ENCODE measurements around the gene PRC1. TPM values are rescaled to one million over a fixed set of nuclear protein-coding genes. Genes with fewer than 3 reads are reported as not detected.

PRC1 gene, protein sequence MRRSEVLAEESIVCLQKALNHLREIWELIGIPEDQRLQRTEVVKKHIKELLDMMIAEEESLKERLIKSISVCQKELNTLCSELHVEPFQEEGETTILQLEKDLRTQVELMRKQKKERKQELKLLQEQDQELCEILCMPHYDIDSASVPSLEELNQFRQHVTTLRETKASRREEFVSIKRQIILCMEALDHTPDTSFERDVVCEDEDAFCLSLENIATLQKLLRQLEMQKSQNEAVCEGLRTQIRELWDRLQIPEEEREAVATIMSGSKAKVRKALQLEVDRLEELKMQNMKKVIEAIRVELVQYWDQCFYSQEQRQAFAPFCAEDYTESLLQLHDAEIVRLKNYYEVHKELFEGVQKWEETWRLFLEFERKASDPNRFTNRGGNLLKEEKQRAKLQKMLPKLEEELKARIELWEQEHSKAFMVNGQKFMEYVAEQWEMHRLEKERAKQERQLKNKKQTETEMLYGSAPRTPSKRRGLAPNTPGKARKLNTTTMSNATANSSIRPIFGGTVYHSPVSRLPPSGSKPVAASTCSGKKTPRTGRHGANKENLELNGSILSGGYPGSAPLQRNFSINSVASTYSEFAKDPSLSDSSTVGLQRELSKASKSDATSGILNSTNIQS
- total RNA-seq = 15.0 TPM

DNA sequence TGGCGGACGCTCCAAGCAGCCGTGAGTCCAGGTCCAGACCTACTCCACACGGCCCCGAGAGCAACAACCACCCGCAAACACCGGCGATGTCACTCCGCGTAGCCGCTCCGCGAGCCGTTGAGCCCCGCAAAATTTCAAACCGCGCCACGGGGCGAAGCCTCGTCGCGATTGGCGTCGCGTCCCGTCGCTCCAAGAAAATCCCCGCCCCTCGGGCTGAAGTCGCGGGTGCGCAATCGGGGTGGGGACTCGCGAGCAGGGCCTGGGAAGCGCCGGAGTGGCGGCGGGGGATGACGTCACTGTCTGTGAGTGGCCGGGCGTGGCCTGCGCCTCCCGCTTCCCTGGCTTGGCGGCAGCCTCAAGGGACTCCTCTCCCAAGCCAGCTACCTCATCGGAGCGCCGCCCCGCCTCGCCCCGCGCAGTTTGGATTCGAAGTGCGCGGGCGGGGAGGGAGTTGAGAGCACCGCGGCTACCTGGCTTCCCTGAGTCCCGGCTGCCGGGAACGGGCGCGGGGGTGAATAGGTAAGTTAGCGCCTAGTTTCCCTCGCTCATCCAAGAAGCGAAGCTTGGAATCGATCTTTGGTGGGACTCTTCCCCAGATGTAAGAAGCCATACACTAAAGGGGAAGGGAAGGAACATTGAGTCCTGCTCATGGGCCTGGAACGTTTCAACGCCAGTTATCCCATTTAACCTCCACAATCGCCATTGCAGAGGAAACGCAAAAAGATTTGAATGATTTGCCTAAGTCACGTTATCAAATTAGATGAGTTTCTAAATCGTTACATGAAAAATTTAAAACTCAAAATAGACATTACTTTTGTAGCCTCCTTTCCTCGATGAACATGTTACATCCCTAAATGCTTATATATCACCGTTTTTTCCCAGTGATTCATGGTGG, at the start of gene PRC1:
TSS of gene PRC1 (minus strand) at position 119 of the 895 bp plus-strand sequence. CDS start at position 1, 118 bp downstream.
- no peaks in the 10 kb centered on the region for H3K27me3 ChIP-seq (ENCODE audit: insufficient read depth, low read length)
- peak within 1 kb of the TSS; percentile 95 for H3K4me3 ChIP-seq (ENCODE audit: low read length)
- peaks cover 26% of the 10 kb centered on the region for H3K4me1 ChIP-seq (ENCODE audit: insufficient read depth, low read length)
- H3K9me3 ChIP-seq (ENCODE audit: low read depth, low read length) = no peaks in the 10 kb centered on the region

DNA sequence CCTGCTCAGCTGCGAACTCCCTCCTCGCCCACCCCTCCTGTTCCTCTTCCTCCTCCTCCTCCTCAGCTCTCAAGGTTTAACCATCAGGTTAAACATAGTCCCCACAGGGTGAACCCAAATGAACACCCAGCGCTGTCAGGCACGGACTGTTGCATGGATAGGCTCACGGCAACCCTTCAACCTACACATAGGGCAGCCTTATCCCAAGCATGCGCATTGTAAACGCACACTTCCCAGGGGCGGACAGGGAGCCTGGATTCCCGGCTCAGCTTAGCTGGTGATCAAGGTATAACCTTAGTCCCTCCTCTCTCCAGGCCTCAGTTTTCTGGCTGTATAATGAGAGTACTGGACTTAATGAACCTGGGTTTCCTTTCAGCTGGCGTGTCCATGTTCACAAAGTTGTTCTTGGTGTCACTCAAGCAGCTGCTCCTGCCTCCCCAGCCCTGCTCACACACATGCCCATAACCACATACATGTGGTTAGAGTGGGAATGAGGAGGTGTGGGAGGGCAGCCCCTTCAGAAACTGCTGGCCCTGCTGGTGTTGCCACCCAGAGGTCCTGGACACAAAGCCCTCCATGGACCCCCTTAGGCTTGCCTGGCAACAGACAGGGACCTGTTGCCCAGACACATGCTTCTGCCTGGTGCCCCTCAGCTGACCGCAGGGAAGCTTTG, 49.0 kb upstream of the PRC1 start:
- no peaks in the 10 kb centered on the region for H3K27me3 ChIP-seq (ENCODE audit: insufficient read depth, low read length)
- no peaks in the 10 kb centered on the region for H3K9me3 ChIP-seq (ENCODE audit: low read depth, low read length)
- peaks cover 10% of the 10 kb centered on the region for H3K4me1 ChIP-seq (ENCODE audit: insufficient read depth, low read length)

DNA sequence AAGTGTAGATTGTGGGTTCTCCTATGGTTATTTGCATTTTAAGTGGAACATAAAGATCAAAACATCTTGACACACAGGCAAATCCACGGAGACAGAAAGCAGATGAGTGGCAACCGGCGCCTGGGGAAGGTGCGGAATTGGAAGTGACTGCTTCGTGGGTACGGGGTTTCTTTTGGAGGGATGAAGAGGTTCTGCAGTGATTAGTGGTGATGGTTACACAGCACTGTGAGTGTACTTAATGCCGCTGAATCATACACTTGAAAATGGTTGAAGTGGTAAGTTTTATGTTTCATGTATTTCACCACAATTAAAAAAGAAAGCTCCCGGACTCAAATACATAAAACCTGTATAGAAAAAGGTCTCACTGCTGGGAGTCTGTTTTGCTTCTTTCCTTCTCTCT, 46.5 kb upstream of the PRC1 start:
- no peak overlapping the region for H3K4me3 ChIP-seq (ENCODE audit: low read length)
- no peaks in the 10 kb centered on the region for H3K4me1 ChIP-seq (ENCODE audit: insufficient read depth, low read length)
- H3K9me3 ChIP-seq (ENCODE audit: low read depth, low read length) = no peaks in the 10 kb centered on the region
- no peaks in the 10 kb centered on the region for H3K27me3 ChIP-seq (ENCODE audit: insufficient read depth, low read length)

More for the DNA sequence above, 49.0 kb upstream of the PRC1 start:
- no peak overlapping the region for H3K4me3 ChIP-seq (ENCODE audit: low read length)

DNA sequence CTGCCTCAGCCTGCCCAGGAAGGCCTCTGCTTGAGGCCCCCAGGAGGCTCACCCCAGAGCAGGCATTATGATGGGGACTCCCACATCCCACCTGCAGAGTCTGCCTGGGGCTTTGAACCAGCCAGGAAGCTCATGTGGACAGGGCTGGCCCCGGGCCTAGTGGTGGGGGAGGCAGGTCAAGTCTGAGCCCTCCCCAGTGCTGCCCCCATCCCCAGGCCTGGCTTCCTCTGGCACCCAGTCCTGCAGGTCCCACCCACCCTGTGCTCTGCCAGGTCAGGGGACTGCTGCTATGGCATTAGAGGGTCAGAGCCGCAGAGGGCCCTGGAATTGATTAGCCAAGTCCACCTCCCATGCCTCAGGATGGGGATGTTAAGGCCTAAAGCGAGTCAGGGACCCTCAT, 45.7 kb upstream of the PRC1 start:
- H3K27me3 ChIP-seq (ENCODE audit: insufficient read depth, low read length) = no peaks in the 10 kb centered on the region
- H3K4me1 ChIP-seq (ENCODE audit: insufficient read depth, low read length) = no peaks in the 10 kb centered on the region
- no peaks in the 10 kb centered on the region for H3K9me3 ChIP-seq (ENCODE audit: low read depth, low read length)

DNA sequence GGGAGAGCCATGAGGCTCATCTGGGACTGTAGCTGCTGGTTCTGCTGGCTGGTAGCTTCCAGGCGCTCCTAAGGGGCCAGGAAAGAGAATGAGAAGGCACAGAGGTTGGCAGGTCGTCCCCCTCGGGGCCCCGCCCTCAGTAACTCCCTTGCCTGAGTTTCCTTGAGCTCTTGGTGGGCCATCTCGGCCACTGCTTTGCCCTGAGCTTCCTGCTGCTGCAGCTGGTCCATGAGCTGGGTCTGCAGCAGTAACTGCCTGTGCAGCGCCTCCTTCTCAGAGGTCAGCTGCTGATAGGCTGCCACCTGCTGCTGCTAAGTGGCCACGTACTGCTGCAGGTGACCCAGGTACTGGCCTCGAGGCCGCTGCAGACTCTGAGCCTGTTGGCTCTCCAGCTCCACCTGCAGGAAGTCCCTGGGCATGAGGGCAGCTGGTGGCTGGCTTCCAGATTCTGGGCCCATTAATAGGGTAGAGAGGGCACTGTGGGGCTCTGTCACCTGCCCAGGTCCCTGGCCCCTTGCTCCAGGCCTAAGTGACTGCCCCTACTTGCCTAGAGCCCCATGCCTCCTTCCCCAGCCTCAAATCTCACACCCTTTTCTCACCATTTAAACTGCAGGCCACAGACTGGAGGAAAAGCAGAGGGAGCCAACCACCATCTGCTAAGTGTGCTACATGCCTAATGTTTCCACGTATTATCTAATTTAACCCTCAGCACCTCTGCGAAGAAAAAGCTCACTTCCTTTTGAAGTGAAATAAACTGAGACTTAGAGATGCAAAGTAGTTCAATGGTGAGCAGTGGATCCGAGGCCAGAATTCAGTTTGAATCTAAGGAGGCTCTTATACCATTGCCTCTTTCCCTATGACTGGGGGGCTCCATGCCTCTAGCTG, 38.8 kb upstream of the PRC1 start:
- Histone ChIP-seq H3K27me3 (ENCODE audit: insufficient read depth, low read length) (no peaks in the 10 kb centered on the region), H3K4me1 (ENCODE audit: insufficient read depth, low read length) (no peaks in the 10 kb centered on the region), H3K4me3 (ENCODE audit: low read length) (no peak overlapping the region), H3K9me3 (ENCODE audit: low read depth, low read length) (no peaks in the 10 kb centered on the region)

More for the DNA sequence above, 45.7 kb upstream of the PRC1 start:
- H3K4me3 ChIP-seq (ENCODE audit: low read length) = no peak overlapping the region

DNA sequence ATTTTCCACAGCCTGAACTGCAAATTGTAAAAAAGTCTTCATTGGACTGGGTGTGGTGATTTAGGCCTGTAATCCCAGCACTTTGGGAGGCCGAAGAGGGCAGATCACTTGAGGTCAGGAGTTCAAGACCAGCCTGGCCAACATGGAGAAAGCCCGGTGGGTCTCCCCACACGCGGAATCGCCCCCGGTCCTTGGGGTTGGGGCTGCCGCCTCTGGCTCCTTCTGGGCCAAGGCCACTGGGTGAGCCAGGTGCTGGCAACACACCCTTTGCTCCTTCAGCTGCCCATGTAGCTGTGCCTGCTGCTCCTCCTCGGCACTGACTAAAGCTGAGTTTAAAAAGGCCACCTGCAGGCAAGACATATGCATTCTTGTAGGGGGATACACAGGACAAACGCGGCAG, 37.5 kb upstream of the PRC1 start:
- Histone ChIP-seq H3K9me3 (ENCODE audit: low read depth, low read length) (no peaks in the 10 kb centered on the region), H3K27me3 (ENCODE audit: insufficient read depth, low read length) (no peaks in the 10 kb centered on the region), H3K4me3 (ENCODE audit: low read length) (no peak overlapping the region), H3K4me1 (ENCODE audit: insufficient read depth, low read length) (no peaks in the 10 kb centered on the region)

DNA sequence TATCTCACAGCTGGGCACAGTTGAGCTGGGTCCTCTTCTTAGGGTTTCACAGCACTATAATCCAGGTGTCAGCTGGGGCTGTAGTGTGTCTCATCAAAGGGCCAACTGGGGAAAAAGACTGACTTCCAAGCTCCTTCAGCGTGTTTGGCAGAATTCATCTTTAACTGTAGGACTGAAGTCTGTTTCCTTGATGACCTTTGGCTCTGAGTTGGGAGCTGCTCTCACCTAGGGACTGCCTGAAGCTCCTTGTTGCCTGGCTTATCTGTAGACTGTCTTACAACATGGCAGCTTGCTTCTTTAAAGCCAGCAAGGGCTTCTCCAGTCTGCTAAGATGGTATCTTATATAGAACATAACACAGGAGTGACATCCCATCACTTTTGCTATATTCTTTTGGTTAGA, 33.3 kb upstream of the PRC1 start:
- peaks cover 3% of the 10 kb centered on the region for H3K4me1 ChIP-seq (ENCODE audit: insufficient read depth, low read length)
- no peaks in the 10 kb centered on the region for H3K9me3 ChIP-seq (ENCODE audit: low read depth, low read length)
- H3K27me3 ChIP-seq (ENCODE audit: insufficient read depth, low read length) = no peaks in the 10 kb centered on the region
- H3K4me3 ChIP-seq (ENCODE audit: low read length) = no peak overlapping the region

DNA sequence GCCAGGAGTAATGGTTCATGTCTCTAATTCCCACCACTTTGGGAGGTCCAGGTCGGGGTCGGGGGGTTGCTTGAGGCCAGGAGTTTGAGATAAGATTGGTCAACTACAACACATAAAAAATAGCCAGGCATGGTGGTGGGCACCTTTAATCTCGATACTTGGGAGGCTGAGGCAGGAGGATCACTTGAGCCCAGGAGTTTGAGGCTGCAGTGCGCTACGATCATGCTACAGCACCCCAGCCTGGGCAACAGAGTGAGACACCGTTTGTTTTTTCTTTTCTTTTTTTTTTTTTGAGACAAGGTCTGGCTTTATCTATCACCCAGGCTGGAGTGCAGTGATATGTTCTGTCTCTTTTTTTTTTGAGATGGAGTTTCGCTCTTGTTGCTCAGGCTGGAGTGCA, 29.4 kb upstream of the PRC1 start:
- H3K9me3 ChIP-seq (ENCODE audit: low read depth, low read length) = no peaks in the 10 kb centered on the region
- H3K27me3 ChIP-seq (ENCODE audit: insufficient read depth, low read length) = no peaks in the 10 kb centered on the region
- H3K4me3 ChIP-seq (ENCODE audit: low read length) = no peak overlapping the region
- peaks cover 22% of the 10 kb centered on the region for H3K4me1 ChIP-seq (ENCODE audit: insufficient read depth, low read length)

DNA sequence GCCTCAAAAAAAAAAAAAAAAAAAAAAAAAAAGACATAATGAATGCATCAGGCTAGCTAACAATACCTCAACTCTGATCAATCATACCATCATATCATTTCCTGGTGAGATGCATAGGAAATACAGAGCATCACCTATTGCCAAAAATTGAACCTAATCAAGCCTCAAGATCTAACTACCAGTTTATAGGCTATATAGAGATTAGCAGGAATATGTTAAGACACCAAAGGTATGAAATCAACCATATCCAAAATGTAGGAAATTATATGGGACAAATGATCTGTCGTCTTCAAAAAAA, 28.4 kb upstream of the PRC1 start:
- H3K27me3 ChIP-seq (ENCODE audit: insufficient read depth, low read length) = no peaks in the 10 kb centered on the region
- H3K4me1 ChIP-seq (ENCODE audit: insufficient read depth, low read length) = peaks cover 22% of the 10 kb centered on the region
- H3K4me3 ChIP-seq (ENCODE audit: low read length) = peak overlapping the region; percentile 94
- no peaks in the 10 kb centered on the region for H3K9me3 ChIP-seq (ENCODE audit: low read depth, low read length)

DNA sequence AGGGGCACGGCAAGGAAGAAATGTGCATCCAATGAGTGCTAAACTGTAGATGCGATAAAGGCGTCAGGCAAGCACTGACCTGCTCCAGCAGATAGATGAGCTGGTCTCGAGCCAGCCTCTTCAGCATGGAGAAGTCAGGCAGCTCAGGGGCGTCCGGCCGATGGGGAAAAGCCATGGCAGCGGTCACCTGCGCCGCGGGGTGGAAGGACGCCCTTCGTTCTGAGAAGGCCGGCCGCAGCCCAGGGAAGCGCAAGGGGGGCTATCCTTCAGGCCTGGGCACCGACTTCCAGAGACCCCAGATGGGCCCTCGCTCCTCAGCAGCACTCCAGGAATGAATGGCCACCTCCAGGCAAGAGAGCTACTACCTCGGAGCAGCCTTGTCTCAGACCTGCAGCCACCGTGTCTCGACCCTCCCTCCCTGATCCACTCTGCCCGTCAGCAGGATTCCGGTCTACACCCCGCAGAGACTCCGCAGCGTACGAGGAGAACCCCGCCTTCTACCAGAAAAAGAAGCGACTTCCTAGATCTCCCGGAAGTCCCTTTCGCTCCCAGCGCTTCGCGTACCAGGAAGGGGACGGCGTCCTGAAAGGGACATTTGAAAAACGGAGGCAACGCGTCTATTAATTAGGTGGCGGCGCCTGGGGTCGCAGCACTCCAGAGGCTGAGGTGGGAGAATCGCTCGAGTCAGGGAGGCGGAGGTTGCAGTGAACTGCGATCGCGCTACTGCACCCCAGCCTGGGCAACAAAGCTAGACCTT, 27.9 kb upstream of the PRC1 start, which contains the start of gene VPS33B:
TSS of gene VPS33B (minus strand) at position 520 of the 757 bp plus-strand sequence. CDS start at position 175, 345 bp downstream.
- H3K4me1 ChIP-seq (ENCODE audit: insufficient read depth, low read length) = peaks cover 22% of the 10 kb centered on the region
- no peaks in the 10 kb centered on the region for H3K27me3 ChIP-seq (ENCODE audit: insufficient read depth, low read length)
- no peaks in the 10 kb centered on the region for H3K9me3 ChIP-seq (ENCODE audit: low read depth, low read length)
- H3K4me3 ChIP-seq (ENCODE audit: low read length) = peak within 1 kb of the TSS; percentile 94

DNA sequence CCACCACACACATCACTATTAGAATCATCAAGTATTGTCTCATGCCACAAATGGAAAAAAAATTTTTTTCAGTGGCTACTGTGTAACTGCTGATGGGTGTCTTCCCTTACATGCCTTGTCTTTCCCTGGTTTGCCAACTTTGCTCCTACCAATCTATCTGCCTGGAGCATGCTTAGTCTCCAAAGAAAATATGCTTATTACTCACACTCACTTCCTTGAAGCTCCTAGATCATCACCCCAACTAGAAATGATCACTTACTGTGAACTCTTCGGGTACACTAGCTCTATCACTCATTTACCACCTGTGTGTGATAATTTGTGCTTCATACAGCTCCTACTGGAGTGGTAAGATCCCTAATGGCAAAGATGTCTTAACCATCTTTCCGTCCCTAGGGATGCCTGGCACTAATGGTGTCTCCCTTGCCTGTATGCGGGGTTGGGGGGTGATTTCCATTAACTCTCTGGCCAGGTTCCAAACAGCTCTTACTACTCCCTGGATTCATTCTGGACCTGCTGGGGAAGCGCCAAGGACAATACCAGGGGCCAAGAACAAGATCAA, 27.3 kb upstream of the PRC1 start:
- peaks cover 22% of the 10 kb centered on the region for H3K4me1 ChIP-seq (ENCODE audit: insufficient read depth, low read length)
- no peaks in the 10 kb centered on the region for H3K27me3 ChIP-seq (ENCODE audit: insufficient read depth, low read length)
- H3K4me3 ChIP-seq (ENCODE audit: low read length) = peak overlapping the region; percentile 94
- no peaks in the 10 kb centered on the region for H3K9me3 ChIP-seq (ENCODE audit: low read depth, low read length)

DNA sequence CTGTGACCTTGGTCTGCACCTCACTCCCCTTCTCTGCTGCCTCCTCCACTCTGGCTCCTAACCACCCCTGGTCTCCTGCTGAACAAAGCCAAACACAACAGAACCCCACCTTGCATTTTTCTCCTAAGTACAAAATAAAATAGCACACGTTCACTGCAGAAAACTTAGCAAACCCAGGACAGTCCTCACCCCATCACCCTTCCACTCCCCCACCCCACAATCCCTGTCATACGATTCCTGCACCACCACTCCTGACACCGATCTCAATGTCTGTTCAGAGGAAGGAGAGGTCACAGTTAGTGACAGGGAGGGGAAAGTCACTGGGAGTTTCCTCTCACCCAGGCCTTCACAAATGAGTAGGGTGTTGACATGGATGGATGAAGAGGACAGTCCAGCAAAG, 23.8 kb upstream of the PRC1 start:
- Histone ChIP-seq H3K4me1 (ENCODE audit: insufficient read depth, low read length) (peaks cover 22% of the 10 kb centered on the region), H3K4me3 (ENCODE audit: low read length) (no peak overlapping the region), H3K27me3 (ENCODE audit: insufficient read depth, low read length) (no peaks in the 10 kb centered on the region), H3K9me3 (ENCODE audit: low read depth, low read length) (no peaks in the 10 kb centered on the region)

DNA sequence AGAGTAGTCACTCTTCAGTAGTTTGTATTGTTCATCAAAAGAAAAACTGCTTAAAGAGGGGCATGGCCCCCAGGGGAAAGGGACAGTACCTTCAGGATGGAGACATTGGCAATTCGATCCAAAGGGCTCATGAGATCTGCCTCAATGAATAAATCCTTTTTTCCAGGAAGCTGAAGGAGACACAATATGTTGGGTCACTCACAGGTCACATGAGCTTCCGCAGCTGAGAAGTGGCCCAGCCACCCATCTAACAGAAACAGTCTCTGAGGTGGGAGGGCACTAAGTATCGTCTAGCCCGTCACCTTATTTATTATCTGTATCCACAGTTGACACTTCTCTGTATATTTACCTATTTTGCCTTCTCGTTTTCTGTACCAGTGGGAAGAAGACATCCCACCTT, 23.4 kb upstream of the PRC1 start:
- H3K4me1 ChIP-seq (ENCODE audit: insufficient read depth, low read length) = peaks cover 20% of the 10 kb centered on the region
- H3K9me3 ChIP-seq (ENCODE audit: low read depth, low read length) = no peaks in the 10 kb centered on the region
- H3K4me3 ChIP-seq (ENCODE audit: low read length) = no peak overlapping the region
- no peaks in the 10 kb centered on the region for H3K27me3 ChIP-seq (ENCODE audit: insufficient read depth, low read length)
